B cell (primary cell): ENCODE measurements around the gene CEP19. TPM values are rescaled to one million over a fixed set of nuclear protein-coding genes. Genes with fewer than 3 reads are reported as not detected.

Source experiments
- ATAC-seq: fragments of 200-7000 bp; cut with Tn5 transposase; one replicate; pipeline ENCODE4 v1.10.0; 2021; ENCODE audit warnings: low read depth, mild to moderate bottlenecking, moderate number of reproducible peaks, moderate library complexity
- CTCF ChIA-PET: fragments of 350-600 bp; sonication (Branson Sonifier 250); formaldehyde crosslinking; loops from one replicate; lab custom pipeline; 2021; ENCODE audit warnings: antibody characterized with exemption, inconsistent platforms; lab: Charles Lee
- POLR2A ChIA-PET: fragments of 350-600 bp; sonication (Branson Sonifier 250); formaldehyde crosslinking; loops from one replicate; lab custom pipeline; 2021; ENCODE audit warnings: antibody characterized with exemption; lab: Charles Lee
- DNase-seq: peaks from one replicate; pipeline ENCODE4 v3.0.0; 2013
- H2AFZ ChIP-seq: 2 replicates; pipeline ENCODE4 v1.6.1; 2012; ENCODE audit warnings: mild to moderate bottlenecking, low read depth, low read length; ENCODE audit not compliant: insufficient read depth, poor library complexity, severe bottlenecking
- H3K27ac ChIP-seq, 2 donors: 1 replicate in 1 of 2; 2 replicates in 1 of 2; pipeline ENCODE4 v1.5.1; 2012 to 2013; ENCODE audit warnings: low read length in 2 of 2, mild to moderate bottlenecking in 2 of 2, moderate library complexity in 1 of 2
- H3K27me3 ChIP-seq, 4 experiments: fragments of 200-600 bp in 1 of 4; sonication (generic) in 1 of 4; replicated peaks in 1 of 4; 1 replicate in 2 of 4; 2 replicates in 2 of 4; pipeline versions ENCODE4 v1.6.1 to v1.7.0; 2013 to 2016; ENCODE audit warnings: low read length in 3 of 4, mild to moderate bottlenecking in 2 of 4, mixed read lengths in 1 of 4, moderate library complexity in 1 of 4; ENCODE audit not compliant: insufficient read depth in 4 of 4, control insufficient read depth in 3 of 4; ENCODE audit errors: control extremely low read depth in 1 of 4
- H3K36me3 ChIP-seq, 2 experiments: replicated peaks in 1 of 2; 1 replicate in 1 of 2; 2 replicates in 1 of 2; pipeline versions ENCODE4 v1.6.1 to v1.7.1; 2013; ENCODE audit warnings: low read length in 1 of 2; ENCODE audit not compliant: insufficient read depth in 2 of 2, control insufficient read depth in 1 of 2; ENCODE audit errors: control extremely low read depth in 1 of 2, extremely low read depth in 1 of 2
- H3K4me1 ChIP-seq, 2 donors: fragments of 200-600 bp in 1 of 2; sonication (generic) in 1 of 2; 1 replicate in 1 of 2; 2 replicates in 1 of 2; pipeline versions ENCODE4 v1.5.1 to v1.6.1; 2013 to 2017; ENCODE audit warnings: low read length in 2 of 2; ENCODE audit not compliant: control insufficient read depth in 2 of 2, insufficient read depth in 2 of 2
- H3K4me2 ChIP-seq: replicated peaks from 2 replicates; pipeline ENCODE3; 2012; ENCODE audit warnings: mild to moderate bottlenecking, low read depth, low read length; ENCODE audit not compliant: poor library complexity, severe bottlenecking
- H3K4me3 ChIP-seq, 5 experiments: fragments of 200-600 bp in 1 of 5; sonication (generic) in 1 of 5; 1 replicate in 3 of 5; 2 replicates in 2 of 5; pipeline versions ENCODE4 v1.5.1 to v1.7.0; 2011 to 2016; ENCODE audit warnings: low read length in 4 of 5, mild to moderate bottlenecking in 4 of 5, low read depth in 2 of 5, control low read depth in 1 of 5, moderate library complexity in 1 of 5; ENCODE audit not compliant: insufficient read depth in 1 of 5; ENCODE audit errors: control extremely low read depth in 1 of 5, extremely low read depth in 1 of 5
- H3K79me2 ChIP-seq: fragments of 200-600 bp; sonication (generic); one replicate; pipeline ENCODE4 v1.6.0; 2016; ENCODE audit warnings: low read length; ENCODE audit not compliant: control insufficient read depth, insufficient read depth
- H3K9ac ChIP-seq: fragments of 200-600 bp; sonication (generic); 2 replicates; pipeline ENCODE4 v1.6.1; 2017; ENCODE audit warnings: mild to moderate bottlenecking, low read length, moderate library complexity
- H3K9me3 ChIP-seq, 3 donors: one replicate each; pipeline versions ENCODE4 v1.6.1 to v1.7.1; 2013; ENCODE audit warnings: low read length in 2 of 3; ENCODE audit not compliant: control insufficient read depth in 2 of 3, insufficient read depth in 1 of 3; ENCODE audit errors: control extremely low read depth in 1 of 3
- H4K20me1 ChIP-seq: 2 replicates; pipeline ENCODE4 v1.6.0; 2012; ENCODE audit warnings: mild to moderate bottlenecking, low read length; ENCODE audit not compliant: insufficient read depth, control insufficient read depth, poor library complexity, severe bottlenecking
- H3K27ac Mint-ChIP-seq: one replicate; pipeline ENCODE4 v1.8.0; 2021; ENCODE audit warnings: mixed read lengths
- H3K27me3 Mint-ChIP-seq: one replicate; pipeline ENCODE4 v1.8.0; 2021; ENCODE audit warnings: mixed read lengths
- H3K4me1 Mint-ChIP-seq: one replicate; pipeline ENCODE4 v1.8.0; 2021; ENCODE audit warnings: mixed read lengths
- H3K4me3 Mint-ChIP-seq: one replicate; pipeline ENCODE4 v1.8.0; 2021; ENCODE audit warnings: mixed read lengths
- H3K9me3 Mint-ChIP-seq: one replicate; pipeline ENCODE4 v1.8.0; 2022; ENCODE audit warnings: mixed read lengths; ENCODE audit not compliant: insufficient read depth
- EZH2 ChIP-seq: IDR thresholded peaks from 2 replicates; pipeline ENCODE4 v1.6.1; 2012; ENCODE audit warnings: borderline replicate concordance, low read depth, mild to moderate bottlenecking, moderate library complexity, low read length; ENCODE audit not compliant: insufficient read depth, poor library complexity, severe bottlenecking
- WGBS: methylation state at CpG from one replicate; pipeline ENCODE4 v1.1.5; 2013; ENCODE audit warnings: missing lambda C conversion rate; ENCODE audit not compliant: insufficient coverage; 5-methylcytosine and 5-hydroxymethylcytosine counted together
- intact Hi-C: fragments of 100-400 bp; cut with micrococcal nuclease; formaldehyde crosslinking; loops from one replicate; pipeline ENCODE4 v1.10.0; 2022
- polyA plus RNA-seq: library from polyadenylated mRNA; depleted of rRNA; stranded (reverse); fragments of >200 nt; gene quantifications from 2 replicates; pipeline ENCODE4 v1.2.3, GENCODE V29; 2012
- total RNA-seq, 2 donors: library from RNA; stranded (reverse); fragments of 120-200 nt in 1 of 2; gene quantifications; 1 replicate in 1 of 2; 2 replicates in 1 of 2; pipeline versions ENCODE4 v1.2.3 to v1.2.4, GENCODE V29; 2013 to 2022
- TF ChIP-seq, protein P1 (sequence below): fragments of 200-600 bp; IDR thresholded peaks from one replicate; pipeline ENCODE4 v1.8.0; 2022; ENCODE audit warnings: antibody characterized with exemption, mild to moderate bottlenecking

The CEP19 gene
- total and polyA plus RNA-seq, 2 donors (not counting 1 experiment from before 2014, with no cell fraction given) = 0.45 to 4.6 TPM

DNA sequence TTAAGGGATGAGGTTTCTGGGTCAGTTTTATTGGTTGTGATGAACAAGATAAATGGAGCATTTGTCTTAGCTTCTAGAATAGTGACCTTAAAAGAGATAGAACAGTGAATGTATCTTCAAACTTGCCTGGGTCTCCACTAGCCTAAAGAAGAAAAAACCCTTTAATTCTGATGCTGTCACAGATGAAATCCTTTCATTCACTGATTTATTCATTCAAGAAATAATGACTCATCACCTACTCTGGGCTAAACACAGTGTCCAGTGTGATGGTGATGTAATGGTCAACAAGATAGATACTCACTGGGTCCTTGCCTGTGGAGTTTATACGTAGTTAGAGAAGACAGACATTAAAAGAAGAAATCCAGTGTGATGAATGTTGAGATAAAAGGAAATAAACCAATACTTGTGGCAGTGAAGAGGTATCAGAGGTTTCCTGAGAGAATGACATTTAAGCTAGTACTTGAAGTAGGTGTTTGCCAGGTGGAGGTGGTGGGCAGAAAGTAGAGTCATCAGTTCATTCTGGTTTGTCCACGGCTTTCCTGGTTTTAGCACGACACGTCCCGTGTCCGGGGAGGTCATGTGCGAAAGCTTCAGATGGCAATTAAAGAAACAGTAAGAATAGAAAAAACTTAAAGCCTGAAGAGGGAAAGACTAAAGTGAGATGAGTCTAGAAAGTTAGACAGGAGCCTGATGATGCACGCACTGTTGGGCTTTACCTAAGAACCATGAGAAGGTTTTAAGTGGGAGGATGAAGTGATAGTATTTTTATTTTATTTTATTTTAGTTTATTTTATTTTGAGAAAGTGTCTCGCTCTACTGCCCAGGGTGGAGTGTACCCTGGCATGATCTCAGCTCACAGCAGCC is 46.1 kb upstream of the CEP19 start:
- no peak overlapping the region for H3K9ac ChIP-seq
- no peak overlapping the region for H3K27ac Mint-ChIP-seq
- H2AFZ ChIP-seq = no peak overlapping the region
- ChIA-PET POLR2A (interaction anchor here (1.4 kb wide), 1 partner anchor 19 kb away, joined by 4 read pairs; the partner anchor contains the start of gene PAK2), CTCF (no interaction called here)
- 81% methylated on average over 8 of the region's 9 CpGs for whole genome bisulfite sequencing
- peaks cover 5 to 23% (median 16%) of the 10 kb centered on the region in 3 donors for H3K9me3 ChIP-seq
- H3K4me3 ChIP-seq = no peak overlapping the region
- peaks cover 38% of the 10 kb centered on the region for H3K4me1 Mint-ChIP-seq
- DNase-seq (no peak), ATAC-seq (no peak)
- peaks cover 69% of the 10 kb centered on the region for H4K20me1 ChIP-seq
- peaks cover 13% of the 10 kb centered on the region for H3K9me3 Mint-ChIP-seq
- peak overlapping the region in 1 of 2 donors; percentile 42 for H3K27ac ChIP-seq
- H3K27me3 ChIP-seq = no peaks in the 10 kb centered on the region
- intact Hi-C loops = no loop called here
- H3K4me2 ChIP-seq = no peak overlapping the region
- no peaks in the 10 kb centered on the region for H3K27me3 Mint-ChIP-seq
- TF ChIP-seq, protein P1, sequence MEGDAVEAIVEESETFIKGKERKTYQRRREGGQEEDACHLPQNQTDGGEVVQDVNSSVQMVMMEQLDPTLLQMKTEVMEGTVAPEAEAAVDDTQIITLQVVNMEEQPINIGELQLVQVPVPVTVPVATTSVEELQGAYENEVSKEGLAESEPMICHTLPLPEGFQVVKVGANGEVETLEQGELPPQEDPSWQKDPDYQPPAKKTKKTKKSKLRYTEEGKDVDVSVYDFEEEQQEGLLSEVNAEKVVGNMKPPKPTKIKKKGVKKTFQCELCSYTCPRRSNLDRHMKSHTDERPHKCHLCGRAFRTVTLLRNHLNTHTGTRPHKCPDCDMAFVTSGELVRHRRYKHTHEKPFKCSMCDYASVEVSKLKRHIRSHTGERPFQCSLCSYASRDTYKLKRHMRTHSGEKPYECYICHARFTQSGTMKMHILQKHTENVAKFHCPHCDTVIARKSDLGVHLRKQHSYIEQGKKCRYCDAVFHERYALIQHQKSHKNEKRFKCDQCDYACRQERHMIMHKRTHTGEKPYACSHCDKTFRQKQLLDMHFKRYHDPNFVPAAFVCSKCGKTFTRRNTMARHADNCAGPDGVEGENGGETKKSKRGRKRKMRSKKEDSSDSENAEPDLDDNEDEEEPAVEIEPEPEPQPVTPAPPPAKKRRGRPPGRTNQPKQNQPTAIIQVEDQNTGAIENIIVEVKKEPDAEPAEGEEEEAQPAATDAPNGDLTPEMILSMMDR = no peak
- no peak for TF ChIP-seq EZH2
- H3K79me2 ChIP-seq = peaks cover 86% of the 10 kb centered on the region
- no peak overlapping the region for H3K4me3 Mint-ChIP-seq
- H3K4me1 ChIP-seq = peaks cover 0 to 5% of the 10 kb centered on the region in 2 donors
- peaks cover 3 to 27% of the 10 kb centered on the region in 2 experiments for H3K36me3 ChIP-seq

DNA sequence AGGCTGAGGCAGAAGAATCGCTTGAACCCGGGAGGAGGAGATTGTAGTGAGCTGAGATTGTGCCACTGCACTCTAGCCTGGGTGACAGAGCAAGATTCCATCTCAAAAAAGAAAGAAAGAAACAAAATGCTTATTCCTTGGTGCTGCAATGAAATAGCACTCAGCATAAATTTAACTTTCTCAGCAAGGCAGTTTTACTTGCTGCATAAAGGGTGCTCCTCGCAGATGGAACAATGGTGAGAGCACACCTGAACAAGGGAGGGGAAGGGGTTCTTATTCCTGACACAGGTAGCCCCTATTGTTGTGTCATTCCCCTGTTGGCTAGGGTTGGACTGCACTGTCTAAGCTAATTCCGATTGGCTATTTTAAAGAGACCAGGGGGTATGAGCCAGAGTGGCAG is 44.7 kb upstream of the CEP19 start:
- peaks cover 11% of the 10 kb centered on the region for H3K9me3 Mint-ChIP-seq
- no peak overlapping the region for H2AFZ ChIP-seq
- intact Hi-C loops = no loop called here
- peaks cover 75% of the 10 kb centered on the region for H4K20me1 ChIP-seq
- CTCF ChIA-PET = interaction anchor here (0.8 kb wide), 1 partner anchor 26 kb away, joined by 5 read pairs; no protein-coding TSS in a partner anchor
- no peak for ATAC-seq
- peaks cover 92% of the 10 kb centered on the region for H3K79me2 ChIP-seq
- no peak for DNase-seq
- peaks cover 0 to 5% of the 10 kb centered on the region in 2 donors for H3K4me1 ChIP-seq
- peak overlapping the region; percentile 65 for H3K27ac Mint-ChIP-seq
- H3K36me3 ChIP-seq = peaks cover 3 to 31% of the 10 kb centered on the region in 2 experiments
- H3K27me3 ChIP-seq = no peaks in the 10 kb centered on the region
- H3K4me1 Mint-ChIP-seq = peaks cover 35% of the 10 kb centered on the region
- H3K4me3 Mint-ChIP-seq = no peak overlapping the region
- H3K9ac ChIP-seq = no peak overlapping the region
- TF ChIP-seq EZH2 = no peak
- TF ChIP-seq, protein P1 = no peak
- H3K9me3 ChIP-seq = peaks cover 5 to 23% (median 16%) of the 10 kb centered on the region in 3 donors
- no peaks in the 10 kb centered on the region for H3K27me3 Mint-ChIP-seq
- WGBS = 100% methylated on average over 2 of the region's 4 CpGs
- H3K4me3 ChIP-seq = no peak overlapping the region
- H3K27ac ChIP-seq = no peak overlapping the region
- H3K4me2 ChIP-seq = no peak overlapping the region
- POLR2A ChIA-PET = no interaction called here
